NCI-H128 (cell line): ENCODE results near the gene PSMB10.
"Not testable (repeated sequence)": the region's sequence is repeated elsewhere in the genome, so short reads cannot be mapped to it uniquely, and the experiment has no call there.

ENCODE experiments used
- DNase-seq: peaks from one replicate; lab custom pipeline; 2025; ENCODE audit not compliant: unreplicated experiment; lab: John Stamatoyannopoulos, UW

PSMB10 gene

DNA sequence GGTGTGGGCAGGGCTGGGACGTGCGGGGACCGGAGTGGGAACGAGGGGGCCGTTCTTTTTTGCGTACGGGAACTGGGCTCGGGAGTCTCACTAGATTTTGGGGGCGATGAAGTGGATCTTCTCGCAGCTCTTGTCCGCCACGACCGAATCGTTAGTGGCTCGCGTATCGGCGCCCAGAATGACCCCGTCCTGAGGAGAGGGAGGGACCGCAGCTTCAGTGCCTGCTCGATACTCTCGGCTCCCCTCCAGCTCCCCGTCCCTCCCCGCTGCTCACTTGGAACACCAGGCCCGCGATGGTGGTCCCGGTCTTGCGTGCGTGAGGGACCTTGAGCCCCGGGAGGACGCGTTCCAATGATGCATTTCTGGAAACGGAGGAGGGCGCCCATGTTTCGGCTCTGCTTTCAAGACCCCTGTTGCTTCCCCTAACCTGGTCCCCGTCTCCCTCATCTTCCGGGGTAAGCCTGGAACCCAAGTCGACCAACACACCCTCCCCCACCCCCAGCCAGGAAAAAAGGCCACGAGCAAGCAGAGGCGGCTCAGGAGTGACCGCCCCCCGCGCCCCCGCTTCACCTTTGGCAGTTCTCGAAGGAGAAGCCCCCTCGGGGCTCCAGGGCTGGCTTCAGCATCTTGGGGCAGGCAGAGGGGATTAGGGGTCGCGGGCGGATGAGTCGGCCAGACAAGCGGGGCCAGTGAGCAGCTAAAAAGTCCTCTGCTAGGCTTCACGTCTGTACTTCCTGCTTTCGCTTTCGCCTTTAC, at the start of gene PSMB10:
Gene PSMB10, minus strand, starts transcription at position 727 of the 756 bp plus-strand sequence. Its CDS starts 101 bp downstream, at position 626.
- no peak for DNase-seq

DNA sequence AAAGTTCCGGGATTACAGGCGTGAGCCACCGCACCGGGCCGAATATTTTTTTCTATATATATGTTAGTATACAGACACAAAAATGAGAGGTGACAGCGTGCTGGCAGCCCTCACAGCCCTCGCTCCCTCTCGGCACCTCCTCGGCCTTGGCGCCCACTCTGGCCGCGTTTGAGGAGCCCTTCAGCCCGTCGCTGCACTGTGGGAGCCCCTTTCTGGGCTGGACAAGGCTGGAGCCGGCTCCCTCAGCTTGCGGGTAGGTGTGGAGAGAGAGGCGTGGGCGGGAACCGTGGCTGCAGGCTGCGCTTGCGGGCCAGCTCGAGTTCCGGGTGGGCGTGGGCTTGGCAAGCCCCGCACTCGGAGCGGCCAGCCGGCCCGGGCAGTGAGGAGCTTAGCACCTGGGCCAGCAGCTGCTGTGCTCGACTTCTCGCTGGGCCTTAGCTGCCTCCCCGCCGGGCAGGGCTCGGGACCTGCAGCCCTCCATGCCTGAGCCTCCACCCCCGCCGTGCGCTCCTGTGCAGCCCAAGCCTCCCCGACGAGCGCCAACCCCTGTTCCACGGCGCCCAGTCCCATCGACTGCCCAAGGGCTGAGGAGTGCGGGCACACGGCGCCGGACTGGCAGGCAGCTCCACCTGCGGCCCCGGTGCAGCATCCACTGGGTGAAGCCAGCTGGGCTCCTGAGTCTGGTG, 45.5 kb upstream of the PSMB10 start:
- no peak for DNase-seq

DNA sequence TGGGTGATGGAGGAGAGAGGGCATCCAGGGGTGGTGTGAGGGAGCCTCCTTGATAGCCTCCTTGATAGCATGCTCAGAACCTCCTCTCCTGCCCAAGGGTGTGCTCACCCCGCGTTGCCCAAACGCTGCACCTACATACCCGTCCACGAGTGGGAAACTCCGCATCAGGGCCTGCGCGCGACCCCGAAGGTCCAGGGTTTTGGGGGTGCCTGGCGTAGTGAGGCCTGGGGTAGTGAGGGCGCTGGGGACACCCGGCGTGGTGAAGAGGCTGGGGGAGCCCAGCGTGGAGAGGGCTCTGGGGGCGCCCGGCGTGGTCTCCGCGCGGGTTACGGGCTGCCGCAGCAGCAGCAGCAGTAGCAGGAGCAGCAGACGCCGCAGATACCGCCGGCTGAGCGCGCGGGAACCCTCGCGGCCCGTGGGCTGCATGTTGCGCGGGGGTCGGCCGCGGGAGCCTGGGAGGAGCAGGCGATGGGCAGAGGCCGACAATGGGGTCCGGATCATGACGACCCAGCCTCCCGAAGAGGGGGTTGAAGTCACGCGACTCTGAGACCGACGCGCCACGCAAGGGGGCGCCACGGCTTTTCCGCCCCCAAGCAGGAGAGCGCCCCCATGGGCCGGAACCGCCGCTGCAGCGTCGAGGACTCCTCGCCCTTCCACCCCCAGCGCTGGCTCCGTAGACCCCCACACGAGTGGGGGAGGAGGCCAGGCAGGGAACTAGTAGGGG, 43.5 kb upstream of the PSMB10 start, which contains the start of gene DPEP3:
Gene DPEP3, minus strand, starts transcription at position 545 of the 724 bp plus-strand sequence. Its CDS starts 119 bp downstream, at position 426.
- DNase-seq = no peak

GRCh38 chr16:67977469-67978227, 41.0 kb upstream of the PSMB10 start:
- no peak for DNase-seq

DNA sequence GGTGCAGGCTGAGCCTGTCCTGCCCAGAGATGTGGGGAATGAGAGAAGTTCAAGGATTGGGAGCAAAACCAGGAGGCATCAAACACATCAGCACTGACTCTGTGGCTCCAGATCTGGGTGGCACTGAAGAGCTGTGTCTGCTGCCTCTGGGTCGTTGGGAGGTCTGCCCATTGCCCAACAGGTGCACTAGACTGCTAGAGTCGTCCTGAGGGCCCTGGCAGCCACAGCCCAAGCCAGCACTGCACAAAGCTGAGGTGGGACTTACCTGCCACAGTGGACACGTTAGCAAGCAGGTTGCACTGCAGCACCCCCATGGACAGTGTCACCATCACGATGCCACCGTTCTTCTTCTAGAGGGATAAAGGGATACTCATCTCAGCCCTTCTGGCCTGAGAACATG, 40.4 kb upstream of the PSMB10 start:
- no peak for DNase-seq

DNA sequence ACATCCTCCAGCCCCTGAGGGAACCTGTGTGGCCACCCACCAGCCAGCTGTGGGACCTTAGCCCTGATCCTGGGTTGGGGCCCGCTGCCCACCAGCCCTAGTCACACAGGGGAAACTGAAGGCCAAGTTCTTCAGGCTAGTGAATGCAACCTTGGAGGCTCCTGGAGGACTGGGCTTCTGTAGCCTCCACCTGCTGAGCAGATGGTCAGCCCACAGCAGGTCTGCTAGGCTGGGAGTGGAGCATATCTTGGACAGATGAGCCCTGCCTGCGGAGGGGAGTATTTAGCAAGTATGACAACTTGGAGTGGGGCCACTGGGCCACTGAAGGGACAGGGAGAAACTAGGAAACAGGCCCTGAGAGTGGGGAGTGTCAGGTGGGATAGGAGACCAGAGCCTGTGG, 39.6 kb upstream of the PSMB10 start:
- no peak for DNase-seq

DNA sequence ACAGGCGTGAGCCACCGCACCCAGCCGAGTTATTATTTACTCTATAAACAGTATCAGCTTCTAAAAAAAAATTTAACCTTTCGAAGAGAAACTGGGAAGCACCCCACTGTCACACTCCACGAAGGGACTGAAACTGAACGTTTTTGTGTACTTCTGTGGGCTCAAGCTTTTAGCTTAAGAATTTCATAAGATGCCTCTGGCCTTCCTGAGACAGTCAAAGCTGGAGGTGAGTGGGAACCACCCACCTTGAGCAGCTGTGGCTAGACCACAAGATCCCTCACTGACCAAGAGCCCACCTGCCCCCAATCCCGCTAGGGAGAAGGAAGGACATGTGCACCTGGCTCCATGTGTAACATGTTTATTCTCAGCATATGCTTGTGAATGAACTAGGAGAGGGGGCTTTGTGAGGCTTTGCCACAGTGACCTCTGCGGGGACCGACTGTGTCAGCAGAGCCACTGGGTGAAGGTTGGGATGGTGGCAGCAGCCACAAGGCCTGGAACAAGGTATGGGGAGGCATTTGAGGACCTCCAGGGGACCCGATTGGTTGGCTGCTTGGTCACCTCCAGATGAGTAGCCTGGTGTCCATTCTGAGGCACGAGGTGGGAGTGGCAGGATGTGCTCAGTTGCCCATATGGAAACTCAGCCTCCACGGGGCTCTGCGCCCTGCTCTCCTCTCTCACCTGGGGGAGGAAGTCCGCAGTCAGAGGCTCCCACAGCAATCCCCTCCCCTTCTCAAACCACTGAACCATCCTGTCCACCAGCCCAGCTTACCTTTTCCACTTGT, 38.9 kb upstream of the PSMB10 start:
- DNase-seq = no peak

DNA sequence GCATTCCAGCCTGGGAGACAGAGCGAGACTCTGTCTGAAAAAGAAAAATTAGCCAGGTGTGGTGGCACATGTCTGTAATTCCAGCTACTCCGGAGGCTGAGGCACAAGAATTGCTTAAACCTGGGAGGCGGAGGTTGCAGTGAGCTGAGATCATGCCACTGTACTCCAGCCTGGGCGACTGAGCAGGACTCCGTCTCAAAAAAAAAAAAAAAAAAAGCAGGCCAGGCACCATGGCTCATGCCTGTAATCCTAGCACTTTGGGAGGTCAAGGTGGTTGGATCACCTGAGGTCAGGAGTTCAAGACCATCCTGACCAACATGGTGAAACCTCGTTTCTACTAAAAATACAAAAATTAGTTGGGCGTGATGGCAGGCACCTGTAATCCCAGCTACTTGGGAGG, 35.6 kb upstream of the PSMB10 start:
- not testable (repeated sequence) for DNase-seq

DNA sequence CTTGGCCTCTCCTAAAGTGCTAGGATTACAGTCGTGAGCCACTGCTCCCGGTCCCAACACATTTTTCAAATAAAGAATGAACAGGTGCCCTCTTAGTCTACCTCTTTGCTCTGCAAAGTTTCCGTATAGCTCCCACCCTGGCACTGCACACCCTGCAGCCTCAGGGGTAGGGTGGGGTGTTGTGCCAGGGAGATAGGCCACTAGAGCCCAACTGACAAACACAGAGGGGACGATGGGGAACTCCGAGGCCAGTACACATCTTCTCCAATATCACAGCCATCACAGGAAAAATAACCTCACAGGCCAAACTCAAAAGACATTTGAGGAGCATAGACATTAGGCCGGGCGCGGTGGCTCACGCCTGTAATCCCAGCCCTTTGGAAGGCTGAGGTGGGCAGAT, 34.5 kb upstream of the PSMB10 start:
- DNase-seq = no peak

DNA sequence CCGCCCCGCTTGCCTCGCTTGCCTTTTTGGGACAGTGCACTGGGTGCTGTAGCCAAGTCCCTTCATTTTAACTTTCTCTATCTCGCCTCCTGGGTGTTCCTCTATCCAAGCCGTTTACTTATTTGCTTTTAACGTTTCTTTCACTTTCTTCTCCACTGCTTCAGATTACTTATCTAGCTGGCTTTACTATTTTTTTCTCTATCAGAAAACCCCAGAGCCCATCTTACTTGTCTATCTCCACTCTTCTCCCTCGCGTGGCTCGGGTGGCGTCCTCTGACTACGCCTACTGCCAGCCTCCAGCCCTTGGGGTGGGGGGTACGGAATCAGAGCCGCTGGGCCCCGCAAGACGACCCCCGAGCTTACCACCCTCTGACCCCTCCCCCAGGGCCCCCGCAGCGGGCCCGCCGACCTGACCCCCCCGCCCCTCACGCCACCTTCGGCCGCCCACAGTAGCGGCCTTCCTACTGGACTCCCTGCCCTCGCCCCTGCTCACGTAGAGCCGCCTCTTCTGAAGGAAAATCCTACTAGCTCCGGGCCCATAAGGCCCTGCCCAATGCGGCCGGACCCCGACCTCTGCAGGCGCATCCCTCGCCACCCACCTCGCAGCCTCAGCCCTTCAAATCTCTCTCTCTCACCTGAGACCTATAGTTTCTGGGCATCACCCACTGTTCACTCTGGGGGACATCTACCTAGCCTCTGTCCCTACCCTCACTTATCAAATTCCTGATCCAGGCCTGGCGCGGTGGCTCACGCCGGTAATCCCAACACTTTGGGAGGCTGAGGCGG, 32.8 kb upstream of the PSMB10 start:
- DNase-seq = no peak

- DNase-seq = no peak
Observed at GRCh38 chr16:67968400-67969253, 32.0 kb upstream of the PSMB10 start, which contains the start of gene SLC12A4. Gene SLC12A4 (minus strand): TSS chr16:67968637. CDS start chr16:67968553, 84 bp downstream.

- DNase-seq = no peak
Observed at GRCh38 chr16:67967958-67968399, 31.3 kb upstream of the PSMB10 start.

DNA sequence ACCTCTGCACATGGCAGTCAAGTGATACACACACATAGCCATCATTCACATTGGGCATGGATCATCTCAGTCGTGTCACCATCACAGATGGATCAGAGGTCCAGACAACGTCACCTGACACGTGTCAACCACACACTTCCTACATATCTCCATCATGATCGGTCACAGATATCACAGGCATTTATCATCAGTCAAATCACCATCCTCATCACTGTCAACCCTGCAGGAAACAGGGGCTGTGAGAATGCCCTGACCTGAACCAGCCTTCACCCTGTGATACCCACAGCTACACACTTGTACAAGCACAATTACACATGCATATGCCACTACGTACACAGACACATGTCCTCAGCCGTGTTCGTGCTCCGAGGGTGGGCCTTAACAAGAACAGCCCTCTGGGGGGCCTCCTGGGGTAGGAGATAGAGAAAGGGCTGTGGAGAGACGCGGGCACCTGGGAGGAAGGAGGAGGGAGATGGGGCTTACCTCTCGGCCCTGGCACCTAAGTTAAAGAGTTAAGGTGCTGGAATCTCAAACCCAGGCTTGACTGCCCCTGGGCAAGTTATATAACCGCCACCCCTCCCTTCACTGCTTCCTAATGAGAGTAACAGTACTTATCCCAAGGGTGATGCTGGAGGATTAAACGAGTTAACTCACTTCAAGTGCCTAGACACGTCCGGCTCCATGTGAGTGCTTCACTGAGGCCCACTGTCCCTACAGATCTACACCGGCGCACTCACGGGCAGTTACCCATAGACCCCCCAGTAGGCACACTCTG, 30.7 kb upstream of the PSMB10 start:
- DNase-seq = no peak

DNA sequence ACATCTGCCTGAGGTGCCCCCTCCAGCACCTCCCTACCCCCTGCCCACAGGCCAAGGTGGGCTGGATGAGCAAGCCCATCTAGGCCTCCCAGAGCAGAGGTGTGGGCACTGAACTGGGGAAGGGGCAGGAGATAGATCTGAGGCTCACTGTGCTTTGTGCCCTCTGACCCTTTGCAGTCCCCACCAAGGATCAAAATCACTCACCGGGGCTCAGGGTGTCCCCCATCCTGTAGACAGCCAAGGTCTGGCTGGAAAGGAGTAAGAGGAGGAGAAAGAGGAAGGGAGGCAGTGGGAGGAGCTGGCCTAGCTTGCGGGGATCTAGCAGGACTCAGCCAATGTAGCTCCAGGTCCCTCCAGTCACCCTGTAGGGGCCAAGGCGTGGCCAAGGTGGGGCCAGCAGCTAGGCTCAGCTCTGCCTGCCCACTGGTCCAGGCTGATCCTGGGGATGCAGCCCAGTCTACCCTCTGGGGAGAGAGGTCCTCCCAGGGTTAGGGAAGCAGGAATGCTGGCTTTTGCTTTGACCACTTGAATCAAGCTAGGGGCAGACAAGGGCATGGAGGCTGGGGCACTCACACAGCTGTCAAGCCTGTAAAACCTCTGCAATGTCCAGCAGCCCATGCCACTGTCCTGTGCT, 30.0 kb upstream of the PSMB10 start:
- no peak for DNase-seq

- DNase-seq = no peak
Observed at GRCh38 chr16:67965668-67966548, 29.3 kb upstream of the PSMB10 start.

- DNase-seq = no peak
Observed at GRCh38 chr16:67964477-67965131, 28.0 kb upstream of the PSMB10 start.
